HG03066 (cell line): ENCODE measurements around the gene DOCK1.
"Not testable (repeated sequence)": the region's sequence is repeated elsewhere in the genome, so short reads cannot be mapped to it uniquely, and the experiment has no call there.

Experiments
- ATAC-seq: cut with Tn5 transposase; IDR thresholded peaks from one replicate; pipeline ENCODE4 v1.9.1; 2021; ENCODE audit warnings: low read depth; ENCODE audit not compliant: unreplicated experiment

The DOCK1 gene

GRCh38 chr10:126902157-126902556, 3.1 kb upstream of the DOCK1 start:
- ATAC-seq = no peak

GRCh38 chr10:126903656-126904360, 1.4 kb upstream of the DOCK1 start:
- ATAC-seq = no peak

GRCh38 chr10:126904516-126904817, 761 bp upstream of the DOCK1 start:
- no peak for ATAC-seq

GRCh38 chr10:126905776-126906703, 812 bp downstream of the DOCK1 start:
- ATAC-seq = no peak

GRCh38 chr10:126906704-126907422, 1.6 kb downstream of the DOCK1 start:
- no peak for ATAC-seq

- no peak for ATAC-seq
Measured at GRCh38 chr10:126907423-126907970, 2.3 kb downstream of the DOCK1 start.

- no peak for ATAC-seq
Measured at GRCh38 chr10:126908225-126908624, 3.0 kb downstream of the DOCK1 start.

GRCh38 chr10:126908729-126909128, 3.5 kb downstream of the DOCK1 start:
- no peak for ATAC-seq

GRCh38 chr10:126909147-126909546, 3.9 kb downstream of the DOCK1 start:
- no peak for ATAC-seq

GRCh38 chr10:126910196-126910595, 5.0 kb downstream of the DOCK1 start:
- no peak for ATAC-seq

GRCh38 chr10:126910798-126911197, 5.6 kb downstream of the DOCK1 start:
- ATAC-seq = no peak

- no peak for ATAC-seq
Measured at GRCh38 chr10:126911301-126911700, 6.1 kb downstream of the DOCK1 start.

GRCh38 chr10:126913316-126913715, 8.1 kb downstream of the DOCK1 start:
- ATAC-seq = no peak

GRCh38 chr10:126914561-126914960, 9.3 kb downstream of the DOCK1 start:
- ATAC-seq = no peak

GRCh38 chr10:126916952-126917351, 11.7 kb downstream of the DOCK1 start:
- ATAC-seq = not testable (repeated sequence)

GRCh38 chr10:126917375-126917774, 12.1 kb downstream of the DOCK1 start:
- ATAC-seq = no peak

- no peak for ATAC-seq
Measured at GRCh38 chr10:126917975-126918908, 13.0 kb downstream of the DOCK1 start.

GRCh38 chr10:126919426-126919825, 14.2 kb downstream of the DOCK1 start:
- no peak for ATAC-seq

GRCh38 chr10:126921162-126921561, 15.9 kb downstream of the DOCK1 start:
- ATAC-seq = no peak

GRCh38 chr10:126921974-126922525, 16.8 kb downstream of the DOCK1 start:
- ATAC-seq = no peak
